GM19324 (cell line): Measurements from ENCODE around the gene OR2AT4.
A peak's percentile ranks its signal among the peaks of the same experiment; 100 is the strongest.
"Not testable (repeated sequence)": the region's sequence is repeated elsewhere in the genome, so short reads cannot be mapped to it uniquely, and the experiment has no call there.

Experiments used
- ATAC-seq: cut with Tn5 transposase; IDR thresholded peaks from one replicate; pipeline ENCODE4 v1.9.1; 2021; ENCODE audit warnings: mild to moderate bottlenecking, moderate library complexity; ENCODE audit not compliant: unreplicated experiment, low FRiP score

The OR2AT4 gene

DNA sequence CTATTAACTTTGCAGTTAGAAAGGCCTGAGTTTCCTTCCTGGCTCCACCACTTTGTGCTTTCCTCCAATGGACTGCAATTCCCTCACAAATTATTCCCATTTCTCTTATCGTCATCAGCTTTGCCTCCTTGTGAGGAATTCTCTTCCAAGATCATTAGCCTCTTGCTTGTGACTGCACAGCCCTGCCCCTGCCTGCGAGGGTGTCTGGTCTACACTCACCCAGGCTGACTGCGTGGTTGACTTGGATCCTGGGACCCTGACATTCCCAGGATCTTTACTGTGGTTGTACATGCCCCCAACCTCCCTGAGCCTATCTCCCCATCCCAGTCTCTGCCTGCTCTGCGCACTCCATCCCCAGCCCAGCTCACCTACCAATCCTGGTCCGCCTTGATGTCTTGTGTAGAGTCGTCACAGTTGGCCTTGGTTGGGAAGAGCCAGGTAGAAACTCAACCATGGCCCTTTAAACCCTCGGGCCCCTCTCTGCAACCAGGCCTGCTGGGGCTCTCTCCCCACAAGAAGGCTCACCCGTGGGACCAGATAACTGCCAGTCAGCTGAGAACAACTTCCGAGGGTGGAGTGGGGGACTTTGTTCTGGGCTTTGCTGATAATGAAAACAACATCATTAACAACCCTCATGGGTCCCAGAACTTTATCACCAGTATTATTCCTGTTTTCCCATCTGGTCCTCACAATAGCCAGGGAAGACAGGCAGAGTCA lies at the start of gene OR2AT4:
Gene OR2AT4, minus strand, starts transcription at position 421 of the 717 bp plus-strand sequence.
- ATAC-seq = no peak

DNA sequence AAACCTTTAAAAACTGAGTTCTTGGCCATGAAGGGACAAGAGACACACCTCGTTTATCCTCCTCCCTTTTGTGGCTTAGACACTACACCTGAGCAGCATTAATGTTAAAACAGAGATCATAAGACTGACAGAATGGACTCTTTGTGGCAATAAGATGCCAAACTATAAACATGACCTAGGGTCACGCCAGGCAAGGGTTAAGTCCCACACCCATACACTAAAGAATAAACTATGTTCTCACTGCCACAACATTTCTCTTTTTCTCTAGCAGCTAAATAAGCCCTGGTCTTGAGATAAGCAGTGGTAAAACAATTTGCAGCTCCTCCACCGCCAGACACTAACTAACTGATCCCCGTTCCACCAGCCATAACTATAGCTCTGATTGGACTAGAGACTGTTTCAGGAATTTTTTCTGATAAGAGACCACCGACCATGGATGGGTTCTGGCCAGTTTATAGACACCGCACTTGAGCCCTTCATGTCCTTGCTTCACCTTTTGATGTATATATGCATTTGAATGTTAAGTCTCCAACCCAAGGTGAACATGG lies 49.4 kb upstream of the OR2AT4 start:
- ATAC-seq = no peak

DNA sequence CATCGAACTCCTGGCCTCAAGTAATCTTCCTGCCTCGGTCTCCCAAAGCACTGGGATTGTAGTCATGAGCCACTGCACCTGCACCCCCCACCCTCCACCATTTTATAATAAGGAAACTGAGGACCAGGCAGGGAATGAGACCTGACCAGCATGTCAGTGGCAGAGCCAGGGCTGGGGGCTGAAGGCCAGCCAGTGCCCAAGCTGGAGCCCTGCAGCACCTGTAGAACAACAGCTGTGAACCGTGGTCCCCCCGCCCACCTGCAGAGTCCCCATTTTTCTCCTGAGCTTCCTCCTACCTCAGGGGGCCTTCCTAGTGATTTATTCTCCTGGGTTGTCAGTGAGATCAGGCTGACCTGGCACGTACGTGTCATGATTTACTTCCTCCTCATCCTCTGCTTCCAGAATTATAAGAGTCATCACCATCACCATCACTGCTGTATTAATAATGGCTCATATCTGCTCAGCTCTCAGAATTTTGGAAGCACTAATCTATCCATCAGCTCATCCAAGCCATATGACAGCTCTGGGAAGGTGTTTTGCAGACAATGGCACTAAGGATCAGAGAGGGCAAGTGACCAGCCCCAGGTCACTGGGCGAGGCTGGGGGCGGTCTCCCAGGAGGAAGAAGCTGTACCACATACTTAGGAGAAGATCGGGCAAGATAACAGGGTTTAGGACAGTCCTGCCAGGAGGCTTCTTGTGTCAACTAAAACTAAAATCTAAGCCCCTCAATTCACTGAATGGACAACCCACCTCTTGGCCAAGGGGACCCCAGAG lies 48.7 kb upstream of the OR2AT4 start:
- no peak for ATAC-seq

DNA sequence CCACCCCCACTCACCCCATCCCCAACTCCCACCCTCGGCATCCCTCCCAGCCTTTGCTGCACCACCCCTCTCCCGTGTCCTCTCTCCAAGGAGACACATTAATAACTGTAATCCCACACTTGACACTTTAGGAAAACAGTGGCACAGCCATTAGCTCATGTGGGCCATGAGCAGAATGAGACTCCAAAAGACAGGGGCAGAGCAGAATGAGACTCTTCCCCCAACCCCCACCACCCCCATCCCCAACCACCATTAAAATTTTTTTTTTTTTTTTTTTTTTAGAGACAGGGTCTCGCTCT lies 48.0 kb upstream of the OR2AT4 start:
- no peak for ATAC-seq

DNA sequence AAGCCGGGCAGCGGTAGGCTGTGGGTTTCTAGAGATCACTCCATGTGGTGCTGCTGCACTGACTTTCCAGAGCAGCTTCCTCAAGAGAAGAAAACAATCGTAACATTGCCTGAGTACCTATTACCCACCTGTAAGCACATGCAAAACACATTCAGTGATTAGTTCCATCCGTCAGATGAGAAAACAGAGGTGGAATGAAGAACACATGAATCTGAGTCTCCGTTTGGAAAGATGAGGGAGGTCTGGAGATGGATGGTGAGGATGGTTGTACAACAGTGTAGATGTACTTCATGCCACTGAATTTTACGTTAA lies 46.7 kb upstream of the OR2AT4 start:
- ATAC-seq = no peak

DNA sequence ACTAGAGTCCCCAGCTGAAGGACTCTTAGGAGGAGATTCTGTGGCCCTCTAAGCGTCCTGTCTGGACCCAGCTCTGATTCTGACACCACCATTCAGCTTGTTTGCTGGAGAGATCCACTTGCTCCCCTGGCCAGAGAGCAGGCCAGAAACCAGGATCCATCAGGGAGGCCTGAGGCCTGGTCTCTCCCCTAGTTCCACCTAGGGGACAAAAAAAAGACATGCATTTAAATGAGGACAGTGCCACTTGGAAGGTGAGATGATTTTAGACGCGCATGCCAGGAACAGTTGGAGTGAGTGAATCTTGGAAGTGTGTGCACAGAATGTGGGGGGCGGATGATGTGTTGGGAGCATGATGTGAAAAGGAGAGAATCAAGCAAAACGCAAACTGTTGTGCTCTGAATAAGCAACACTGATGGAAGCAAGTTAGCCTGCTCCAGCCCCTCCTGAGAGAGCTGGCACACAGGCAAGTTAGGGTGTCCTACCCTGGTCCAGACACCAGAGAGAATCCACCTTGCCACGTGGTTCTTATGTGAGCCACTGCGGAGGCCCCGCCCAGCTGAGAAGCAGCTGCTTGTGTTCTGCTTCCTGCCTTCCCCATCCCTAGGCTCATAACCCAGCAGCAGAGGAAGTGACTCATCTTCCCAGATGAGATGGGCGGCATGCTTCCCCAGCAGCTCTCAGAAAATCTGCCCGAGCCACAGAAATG lies 46.2 kb upstream of the OR2AT4 start:
- no peak for ATAC-seq

DNA sequence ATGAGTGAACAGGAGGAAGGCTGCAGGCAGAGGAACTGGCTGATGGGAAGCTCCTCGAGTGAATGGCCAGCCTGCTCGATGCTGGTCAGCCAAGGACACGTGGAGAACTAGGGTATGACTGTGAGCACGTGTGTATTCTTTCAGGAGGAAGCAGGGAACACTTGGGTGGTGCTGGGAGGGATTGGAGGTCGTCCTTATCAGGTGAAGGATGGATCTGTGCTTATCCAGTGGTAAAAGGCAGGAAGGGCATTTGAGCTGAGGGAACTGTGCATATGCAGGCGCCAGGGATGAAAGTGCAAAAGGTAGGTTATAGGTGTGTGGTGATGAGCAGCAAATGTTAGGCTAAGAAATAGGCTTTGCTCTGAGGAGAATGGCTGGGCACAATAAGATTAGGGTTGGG lies 44.5 kb upstream of the OR2AT4 start:
- ATAC-seq = no peak

DNA sequence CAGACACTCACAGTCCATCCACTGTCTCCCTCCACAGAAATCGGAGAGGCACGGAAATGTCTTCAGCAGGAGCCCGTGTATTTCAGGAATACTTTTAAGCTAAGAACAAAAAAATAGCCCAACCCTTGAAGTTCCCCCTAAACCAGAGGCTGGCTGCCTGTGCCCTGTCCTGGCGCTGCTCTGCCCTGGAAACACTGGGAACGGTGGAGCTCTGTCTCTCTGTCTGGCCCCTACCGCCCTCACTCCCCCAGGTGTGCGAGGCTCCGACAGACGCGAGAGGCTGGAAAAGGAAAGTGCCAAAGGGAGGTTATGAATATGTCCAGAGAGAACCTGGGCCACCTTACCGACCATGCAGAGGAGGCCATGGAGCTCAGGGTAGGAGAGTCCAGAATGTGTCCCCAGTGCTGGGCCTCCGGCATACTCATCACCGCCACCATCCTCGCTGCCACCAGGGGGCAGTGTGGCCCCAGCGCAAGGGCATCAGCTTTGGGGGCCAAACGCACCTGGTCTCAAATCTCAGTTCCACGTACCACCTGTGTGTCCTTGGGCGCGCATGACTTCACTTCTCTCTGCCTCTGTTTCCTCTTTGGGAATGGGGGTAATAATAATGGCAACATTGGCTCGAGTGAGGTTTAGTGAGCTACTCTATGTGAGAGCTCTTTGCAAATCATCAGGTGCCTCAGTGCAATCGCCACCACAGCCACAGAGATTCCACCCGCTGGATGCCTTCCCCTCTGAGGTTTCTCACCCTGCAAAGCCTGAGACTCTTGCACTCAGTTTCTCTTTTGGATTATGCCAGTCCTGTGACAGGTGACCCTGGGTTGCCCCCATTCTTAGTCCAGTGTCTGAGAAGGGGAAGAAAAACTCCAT lies 43.8 kb upstream of the OR2AT4 start:
- ATAC-seq = peak; percentile 49

DNA sequence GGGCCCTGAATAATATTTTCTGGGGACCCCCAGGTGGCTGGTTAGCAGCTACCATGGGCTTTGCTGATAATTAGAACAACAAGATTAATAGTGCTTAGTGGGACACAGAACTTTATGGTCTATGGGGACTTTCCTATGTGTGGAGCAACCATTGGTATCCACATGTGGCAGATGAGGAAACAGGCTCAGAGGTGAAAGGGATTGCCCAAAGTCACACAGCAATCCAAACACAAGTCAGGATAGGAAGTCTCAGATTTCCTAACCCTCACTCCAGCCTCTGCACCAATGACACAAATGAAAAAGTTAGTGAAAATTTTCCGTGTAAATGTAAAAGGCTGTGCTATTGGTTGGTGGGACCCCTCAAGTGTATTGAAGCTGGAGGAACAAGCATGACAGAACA lies 39.0 kb upstream of the OR2AT4 start:
- no peak for ATAC-seq

DNA sequence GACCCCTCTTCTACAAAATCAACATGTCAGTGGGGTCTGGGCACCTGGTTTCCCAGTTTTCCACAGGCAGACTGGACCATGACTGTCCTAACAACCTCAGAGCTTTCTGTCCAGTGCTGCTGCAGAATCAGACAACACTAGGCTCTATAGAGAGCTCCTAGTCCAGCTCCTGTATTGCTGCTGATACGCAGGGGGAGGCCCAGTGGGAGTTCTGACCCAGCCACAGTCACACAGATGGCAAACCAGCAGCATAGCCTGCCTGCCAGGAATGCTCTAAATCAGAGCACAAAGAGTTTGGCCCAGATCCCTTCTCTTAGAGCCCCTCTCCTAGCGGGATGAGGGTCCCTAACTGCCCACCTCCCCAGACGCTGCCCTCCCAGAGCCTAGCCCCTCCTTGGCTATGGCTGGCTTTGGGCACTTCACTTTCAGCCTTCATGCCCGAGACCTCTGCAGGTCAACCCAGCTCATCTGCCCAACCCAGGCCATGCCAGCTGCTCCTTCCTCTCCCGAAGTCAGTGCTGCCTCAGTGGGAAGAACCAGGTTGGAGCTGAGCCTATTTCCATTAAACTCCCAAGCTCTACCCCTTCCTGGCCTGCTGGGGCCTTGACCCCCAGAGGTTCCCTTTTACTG lies 38.5 kb upstream of the OR2AT4 start:
- no peak for ATAC-seq

DNA sequence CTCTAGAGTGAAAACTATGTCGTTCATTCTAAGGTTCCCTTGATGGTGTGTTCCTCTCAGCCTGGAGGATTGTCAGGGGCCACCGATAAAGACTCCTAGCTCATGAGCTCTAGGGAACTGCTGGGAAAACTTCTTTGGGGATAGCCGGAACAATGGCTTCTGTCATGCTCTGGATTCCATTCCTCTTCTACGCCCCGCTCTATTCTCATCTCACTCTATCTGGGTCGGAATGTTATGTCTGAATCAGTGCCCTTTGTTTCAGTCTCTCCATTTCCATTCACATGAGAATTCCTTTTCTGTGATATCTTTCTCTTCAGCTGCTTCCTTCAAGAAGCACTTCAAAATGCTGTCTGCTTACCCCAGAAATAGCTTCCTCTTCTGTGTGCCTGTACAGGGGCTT lies 37.3 kb upstream of the OR2AT4 start:
- ATAC-seq = no peak

DNA sequence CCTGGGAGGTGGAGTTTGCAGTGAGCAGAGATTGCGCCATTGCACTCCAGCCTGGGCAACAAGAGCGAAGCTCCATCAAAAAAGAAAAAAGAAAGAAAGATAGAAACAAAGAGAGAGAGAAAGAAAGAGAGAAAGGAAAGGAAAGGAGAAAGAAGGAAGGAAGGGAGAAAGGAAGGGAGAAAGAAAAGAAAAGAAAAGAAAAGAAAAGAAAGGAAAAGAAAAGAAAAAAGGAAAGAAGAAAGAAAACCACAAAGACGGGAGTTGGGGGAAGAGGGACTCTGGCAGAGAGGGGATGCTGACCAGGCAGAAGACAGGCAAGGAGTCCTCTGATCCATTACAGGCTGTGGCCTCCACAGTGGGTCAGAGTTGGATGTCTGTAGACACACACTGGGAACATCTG lies 35.4 kb upstream of the OR2AT4 start:
- no peak for ATAC-seq

DNA sequence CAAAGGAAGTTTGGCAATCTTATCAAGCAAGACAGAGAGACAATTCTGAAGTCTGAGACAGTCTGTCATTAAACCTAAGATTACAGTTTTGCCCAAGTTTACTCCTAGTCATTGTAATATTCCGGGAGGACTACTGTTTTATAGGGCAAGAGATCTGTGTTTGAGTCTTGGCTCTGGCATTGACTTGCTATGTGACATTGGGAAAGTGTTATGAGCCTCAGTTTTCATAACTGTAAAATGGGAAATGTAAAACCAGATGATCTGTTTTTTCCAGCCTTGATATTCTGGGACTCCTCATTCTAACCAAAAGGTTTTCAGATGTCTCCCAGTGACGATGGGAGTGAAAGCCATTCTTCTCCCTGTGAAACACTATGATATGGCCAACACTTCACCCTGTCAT lies 29.9 kb upstream of the OR2AT4 start:
- no peak for ATAC-seq

DNA sequence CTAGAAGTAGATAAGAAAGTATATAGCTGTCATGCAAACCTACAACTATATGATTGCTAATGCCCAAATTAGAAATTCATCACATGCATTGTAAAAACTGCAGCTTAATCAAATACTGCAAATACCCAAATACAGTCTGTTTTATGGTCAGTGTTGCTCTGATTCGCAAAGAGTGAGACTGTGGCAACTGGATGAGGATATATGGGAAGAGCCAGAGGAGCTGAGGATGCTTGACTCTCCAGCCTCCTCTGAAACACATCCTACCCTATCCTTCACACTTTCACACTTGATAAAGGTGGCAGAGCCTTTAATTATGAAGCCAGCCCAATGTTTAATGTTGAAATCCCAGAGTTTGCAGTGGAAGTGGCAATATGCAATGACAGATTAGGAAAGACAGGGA lies 21.9 kb upstream of the OR2AT4 start:
- no peak for ATAC-seq

DNA sequence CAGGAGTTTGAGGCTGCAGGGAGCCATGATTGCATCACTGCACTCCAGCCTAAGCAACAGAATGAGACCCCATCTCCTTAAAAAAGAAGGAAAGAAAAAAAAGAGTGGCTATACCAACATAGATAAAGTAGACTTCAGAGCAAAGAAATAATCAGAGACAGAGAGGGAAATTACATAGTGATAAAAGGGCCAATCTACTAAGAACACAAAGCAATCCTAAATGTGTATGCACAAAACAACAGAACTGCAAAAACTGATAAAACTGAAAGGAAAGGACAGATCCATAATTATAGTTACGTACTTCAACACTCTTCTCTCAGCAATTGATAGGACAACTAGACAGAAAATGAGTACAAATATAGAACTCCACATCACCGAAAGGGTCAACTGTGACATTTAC lies 17.8 kb upstream of the OR2AT4 start:
- ATAC-seq = no peak

DNA sequence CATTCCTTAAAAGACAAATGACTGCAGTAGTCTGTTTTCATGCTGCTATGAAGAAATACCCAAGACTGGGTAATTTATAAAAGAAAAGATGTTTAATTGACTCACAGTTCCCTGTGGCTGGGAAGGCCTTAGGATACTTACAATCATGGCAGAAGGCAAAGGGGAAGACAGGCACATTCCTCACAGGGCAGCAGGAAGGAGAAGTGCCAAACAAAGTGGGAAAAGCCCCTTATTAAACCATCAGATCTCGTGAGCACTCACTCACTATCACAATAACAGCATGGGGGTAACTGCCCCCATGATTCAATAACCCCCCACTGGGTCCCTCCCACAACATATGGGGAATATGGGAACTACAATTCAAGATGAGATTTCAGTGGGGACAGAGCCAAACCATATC lies 16.4 kb upstream of the OR2AT4 start:
- no peak for ATAC-seq

DNA sequence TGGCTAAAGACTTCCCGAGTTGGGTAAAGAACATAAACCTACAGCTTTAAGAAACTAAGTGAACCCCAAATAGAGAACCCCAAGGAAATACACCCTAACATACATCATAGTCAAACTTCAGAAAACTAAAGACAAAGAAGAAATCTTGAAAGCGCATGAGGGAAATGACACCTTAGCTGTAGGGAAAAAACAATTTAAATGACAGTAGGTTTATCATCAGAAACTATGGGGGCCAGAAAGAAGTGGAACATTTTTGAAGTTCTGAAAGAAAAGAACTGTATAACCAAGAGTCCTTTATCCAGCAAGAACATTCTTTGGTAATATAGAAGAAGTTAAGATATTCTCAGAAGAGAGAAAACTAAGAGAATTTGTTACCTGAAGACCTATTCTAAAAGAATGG lies 15.5 kb upstream of the OR2AT4 start:
- no peak for ATAC-seq

DNA sequence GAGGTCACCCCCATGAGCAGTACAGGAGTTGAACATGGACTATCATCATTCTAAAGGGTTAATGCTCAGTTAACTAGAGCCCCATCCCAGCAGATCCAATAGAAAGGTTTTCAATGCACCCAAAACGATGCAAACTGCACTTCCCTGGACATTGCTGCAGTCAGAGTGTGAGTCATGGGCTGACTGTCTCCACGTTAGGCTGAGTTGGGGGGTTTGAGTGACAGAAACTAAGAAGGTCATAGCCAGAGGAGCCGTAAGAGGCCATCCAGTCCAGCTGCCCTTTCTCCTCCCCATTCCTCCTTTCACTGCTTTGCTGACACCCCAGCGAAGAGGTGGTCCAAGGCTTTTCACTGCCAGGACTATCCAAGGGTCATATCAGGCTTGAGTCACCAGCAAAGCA lies 10.5 kb upstream of the OR2AT4 start:
- ATAC-seq = no peak

DNA sequence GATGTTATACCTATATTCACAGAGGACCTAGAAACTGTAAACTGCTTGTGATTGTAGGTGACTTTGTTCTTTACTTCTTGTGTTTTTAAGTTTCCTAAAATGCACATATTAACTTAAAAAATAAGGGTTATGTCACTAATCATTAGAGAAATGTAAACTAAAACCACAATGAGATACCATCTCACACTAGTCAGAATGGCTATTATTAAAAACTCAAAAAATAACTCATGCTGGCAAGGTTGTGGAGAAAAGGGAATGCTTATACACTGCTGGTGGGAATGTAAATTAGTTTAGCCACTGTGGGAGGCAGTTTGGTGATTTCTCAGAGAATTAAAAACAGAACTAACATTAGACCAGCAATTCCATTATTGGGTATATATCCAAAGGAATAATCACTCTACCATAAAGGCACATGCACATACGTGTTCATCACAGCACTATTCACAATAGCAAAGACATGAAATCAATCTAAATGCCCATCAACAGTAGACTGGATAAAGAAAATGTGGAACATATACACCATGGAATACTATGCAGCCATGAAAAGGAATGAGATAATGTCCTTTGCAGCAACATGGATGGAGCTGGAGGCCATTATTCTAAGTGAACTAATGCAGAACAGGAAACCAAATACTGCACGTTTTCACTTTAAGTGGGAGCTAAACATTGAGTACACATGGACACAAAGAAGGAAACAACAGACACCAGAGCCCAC lies 9.4 kb upstream of the OR2AT4 start:
- not testable (repeated sequence) for ATAC-seq

DNA sequence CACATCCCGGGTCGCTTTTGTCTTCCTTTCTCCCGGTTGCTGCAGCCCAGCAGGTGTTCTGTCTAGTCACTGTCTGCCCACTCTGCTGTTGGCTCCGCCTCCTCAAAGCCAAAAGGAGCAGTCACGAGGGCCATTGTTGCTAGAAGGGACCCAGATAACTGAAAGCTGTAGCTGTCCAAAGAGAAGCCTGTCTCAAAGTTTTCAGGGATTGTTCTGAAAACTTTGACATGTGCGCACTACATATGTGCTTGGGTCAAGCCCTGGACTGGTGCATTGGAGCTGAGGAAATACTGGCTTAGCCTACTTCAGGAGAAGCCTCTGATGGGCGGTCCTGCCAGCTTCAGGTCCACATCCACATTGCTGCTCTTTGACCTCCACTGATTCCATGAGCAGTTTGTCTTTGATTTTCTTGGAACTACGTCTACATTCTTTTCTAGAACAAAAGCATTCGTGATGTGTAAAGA lies 8.8 kb upstream of the OR2AT4 start:
- ATAC-seq = no peak
